DND-41 (cell line): Measurements from ENCODE around the gene VASH1.

Source experiments
- EZH2 ChIP-seq: IDR thresholded peaks from 3 replicates; pipeline ENCODE4 v1.6.1; 2012; ENCODE audit warnings: borderline replicate concordance, low read depth, mild to moderate bottlenecking, moderate library complexity, low read length, inconsistent platforms; ENCODE audit not compliant: severe bottlenecking
- TF ChIP-seq, protein P1 (sequence below): IDR thresholded peaks from 2 replicates; pipeline ENCODE4 v1.5.1; 2012; ENCODE audit warnings: borderline replicate concordance, low read length, moderate library complexity, mild to moderate bottlenecking; ENCODE audit not compliant: poor library complexity, severe bottlenecking; ENCODE audit errors: extremely low read depth

- TF ChIP-seq, protein P1, sequence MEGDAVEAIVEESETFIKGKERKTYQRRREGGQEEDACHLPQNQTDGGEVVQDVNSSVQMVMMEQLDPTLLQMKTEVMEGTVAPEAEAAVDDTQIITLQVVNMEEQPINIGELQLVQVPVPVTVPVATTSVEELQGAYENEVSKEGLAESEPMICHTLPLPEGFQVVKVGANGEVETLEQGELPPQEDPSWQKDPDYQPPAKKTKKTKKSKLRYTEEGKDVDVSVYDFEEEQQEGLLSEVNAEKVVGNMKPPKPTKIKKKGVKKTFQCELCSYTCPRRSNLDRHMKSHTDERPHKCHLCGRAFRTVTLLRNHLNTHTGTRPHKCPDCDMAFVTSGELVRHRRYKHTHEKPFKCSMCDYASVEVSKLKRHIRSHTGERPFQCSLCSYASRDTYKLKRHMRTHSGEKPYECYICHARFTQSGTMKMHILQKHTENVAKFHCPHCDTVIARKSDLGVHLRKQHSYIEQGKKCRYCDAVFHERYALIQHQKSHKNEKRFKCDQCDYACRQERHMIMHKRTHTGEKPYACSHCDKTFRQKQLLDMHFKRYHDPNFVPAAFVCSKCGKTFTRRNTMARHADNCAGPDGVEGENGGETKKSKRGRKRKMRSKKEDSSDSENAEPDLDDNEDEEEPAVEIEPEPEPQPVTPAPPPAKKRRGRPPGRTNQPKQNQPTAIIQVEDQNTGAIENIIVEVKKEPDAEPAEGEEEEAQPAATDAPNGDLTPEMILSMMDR = no peak
- no peak for TF ChIP-seq EZH2
Measured at GRCh38 chr14:76759589-76759988, 1.7 kb upstream of the VASH1 start.
